GM12878 (cell line): Measurements from ENCODE around the gene LARGE1. TPM values are rescaled to one million over a fixed set of nuclear protein-coding genes. Genes with fewer than 3 reads are reported as not detected.

Source experiments
- ATAC-seq: fragments of 200-7000 bp; cut with Tn5 transposase; 3 replicates; pipeline ENCODE4 v1.9.1; 2020; ENCODE audit warnings: mild to moderate bottlenecking, moderate library complexity
- BruUV-seq: library from RNA; stranded (reverse); fragments of 400-500 nt; replicated peaks from 2 replicates; lab custom pipeline; 2021; lab: Mats Ljungman, UMichigan
- CTCF ChIA-PET: fragments of 300-600 bp; sonication (Branson Sonifier 250); formaldehyde crosslinking; extraction: SDS; loops from one replicate; lab custom pipeline; 2021; ENCODE audit warnings: inconsistent platforms; lab: Yijun Ruan, JAX
- POLR2A ChIA-PET: fragments of 350-600 bp; formaldehyde crosslinking; extraction: SDS; loops from one replicate; lab custom pipeline; 2021; ENCODE audit warnings: inconsistent platforms; lab: Charles Lee
- RAD21 ChIA-PET: fragments of 300-600 bp; sonication (Branson Sonifier 250); formaldehyde crosslinking; loops from one replicate; lab custom pipeline; 2023; ENCODE audit warnings: antibody characterized with exemption; ENCODE audit not compliant: unreplicated experiment; lab: Charles Lee
- SMC1A ChIA-PET: fragments of 300-600 bp; sonication (Branson Sonifier 250); formaldehyde crosslinking; loops from one replicate; lab custom pipeline; 2023; ENCODE audit not compliant: unreplicated experiment, uncharacterized antibody; lab: Charles Lee
- DNase-seq: peaks from one replicate; pipeline ENCODE4 v3.0.0-alpha.2; 2011; ENCODE audit warnings: low read depth, low spot score
- FAIRE-seq: peaks from 3 replicates; lab custom pipeline; 2011; peaks lifted over from hg19 to GRCh38; lab: Jason Lieb, UNC
- H2AFZ ChIP-seq: 2 replicates; pipeline ENCODE4 v1.6.0; 2011; ENCODE audit warnings: low read depth, low read length, control low read depth; ENCODE audit not compliant: control insufficient read depth
- H3K27ac ChIP-seq: 2 replicates; pipeline ENCODE4 v1.5.1; 2011; ENCODE audit warnings: control low read depth; ENCODE audit not compliant: control insufficient read depth, insufficient read depth
- H3K27me3 ChIP-seq, 2 experiments: replicated peaks in 1 of 2; 2 replicates each; pipeline versions ENCODE4 v1.6.0 to v1.6.1; 2011; ENCODE audit warnings: low read length in 1 of 2; ENCODE audit not compliant: control insufficient read depth in 2 of 2, insufficient read depth in 2 of 2
- H3K36me3 ChIP-seq, 2 experiments: 2 replicates each; pipeline ENCODE4 v1.5.1; 2011; ENCODE audit warnings: low read length in 1 of 2; ENCODE audit not compliant: control insufficient read depth in 2 of 2, insufficient read depth in 2 of 2
- H3K4me1 ChIP-seq: 2 replicates; pipeline ENCODE4 v1.6.1; 2011; ENCODE audit warnings: mild to moderate bottlenecking, low read length, moderate library complexity, mixed read lengths; ENCODE audit not compliant: control insufficient read depth, insufficient read depth
- H3K4me2 ChIP-seq: 2 replicates; pipeline ENCODE4 v1.6.0; 2011; ENCODE audit warnings: control low read depth; ENCODE audit not compliant: control insufficient read depth, insufficient read depth
- H3K4me3 ChIP-seq: fragments of 200-600 bp; sonication (generic); 2 replicates; pipeline ENCODE4 v1.5.1; 2016
- H3K79me2 ChIP-seq: 2 replicates; pipeline ENCODE4 v1.6.0; 2011; ENCODE audit warnings: low read length; ENCODE audit not compliant: control insufficient read depth, insufficient read depth
- H3K9ac ChIP-seq: 2 replicates; pipeline ENCODE4 v1.8.0; 2011; ENCODE audit warnings: low read length, control low read depth, mixed read lengths; ENCODE audit not compliant: control insufficient read depth, insufficient read depth
- H3K9me3 ChIP-seq: replicated peaks from 3 replicates; pipeline ENCODE4 v1.5.1; 2011; ENCODE audit warnings: mild to moderate bottlenecking, low read length; ENCODE audit not compliant: control insufficient read depth, insufficient read depth
- H4K20me1 ChIP-seq: 2 replicates; pipeline ENCODE4 v1.6.0; 2011; ENCODE audit not compliant: control insufficient read depth, insufficient read depth
- CBFB ChIP-seq: IDR thresholded peaks from 2 replicates; pipeline ENCODE4 v1.6.1; 2016; ENCODE audit warnings: antibody characterized with exemption, low read depth
- CREM ChIP-seq: IDR thresholded peaks from 2 replicates; pipeline ENCODE4 v1.6.1; 2014; ENCODE audit warnings: antibody characterized with exemption, low read depth
- DPF2 ChIP-seq: fragments of 450-650 bp; IDR thresholded peaks from 2 replicates; pipeline ENCODE4 v1.6.1; 2017; ENCODE audit warnings: mild to moderate bottlenecking
- EGR1 ChIP-seq, 2 experiments: IDR thresholded peaks; 1 replicate in 1 of 2; 2 replicates in 1 of 2; pipeline ENCODE4 v1.6.1; 2011 to 2012; ENCODE audit warnings: low read depth in 2 of 2, low read length in 2 of 2, borderline replicate concordance in 1 of 2, mild to moderate bottlenecking in 1 of 2, moderate library complexity in 1 of 2
- GABPA ChIP-seq: IDR thresholded peaks from 2 replicates; pipeline ENCODE4 v1.6.1; 2014; ENCODE audit warnings: antibody characterized with exemption, low read depth, mild to moderate bottlenecking, inconsistent platforms
- KDM1A ChIP-seq: fragments of 200-600 bp; sonication (generic); IDR thresholded peaks from 2 replicates; pipeline ENCODE4 v1.6.1; 2016; ENCODE audit warnings: borderline replicate concordance
- NFXL1 ChIP-seq: fragments of 450-650 bp; IDR thresholded peaks from 2 replicates; pipeline ENCODE4 v1.6.1; 2017; ENCODE audit warnings: antibody characterized with exemption, mild to moderate bottlenecking, borderline replicate concordance
- NR2C2 ChIP-seq: IDR thresholded peaks from 2 replicates; pipeline ENCODE4 v1.6.1; 2011; ENCODE audit warnings: borderline replicate concordance, low read depth; ENCODE audit not compliant: control insufficient read depth, insufficient read length
- PAX5 ChIP-seq: IDR thresholded peaks from 2 replicates; pipeline ENCODE4 v1.6.1; 2011; ENCODE audit warnings: low read depth, low read length, borderline replicate concordance
- POLR2AphosphoS5 ChIP-seq: IDR thresholded peaks from 2 replicates; pipeline ENCODE4 v1.6.1; 2011; ENCODE audit warnings: mild to moderate bottlenecking, low read length, inconsistent platforms
- POU2F2 ChIP-seq: IDR thresholded peaks from 3 replicates; pipeline ENCODE4 v1.6.1; 2011; ENCODE audit warnings: low read depth, mild to moderate bottlenecking, low read length, borderline replicate concordance
- SMAD5 ChIP-seq: IDR thresholded peaks from 2 replicates; pipeline ENCODE4 v1.6.1; 2016; ENCODE audit warnings: antibody characterized with exemption, low read depth
- SP1 ChIP-seq: IDR thresholded peaks from one replicate; pipeline ENCODE4 v1.6.1; 2011; ENCODE audit warnings: low read depth, low read length
- SPI1 ChIP-seq: IDR thresholded peaks from 2 replicates; pipeline ENCODE4 v1.6.1; 2011; ENCODE audit warnings: low read depth, mild to moderate bottlenecking, low read length, moderate library complexity, borderline replicate concordance; ENCODE audit not compliant: insufficient read depth
- ZNF274 ChIP-seq: IDR thresholded peaks from one replicate; pipeline ENCODE4 v1.8.0; 2011; ENCODE audit not compliant: insufficient read length, insufficient read depth
- WGBS: methylation state at CpG from one replicate; pipeline ENCODE4 v1.1.6; 2016; ENCODE audit warnings: low lambda C conversion rate; ENCODE audit not compliant: insufficient replicate concordance, insufficient coverage; ENCODE audit errors: missing lambda C conversion rate; 5-methylcytosine and 5-hydroxymethylcytosine counted together
- in situ Hi-C: fragments of 300-500 bp; cut with MboI; formaldehyde crosslinking; loops from 9 replicates; pipeline ENCODE4 v1.14.3; 2018; ENCODE audit warnings: mixed read lengths
- intact Hi-C: fragments of 100-400 bp; cut with micrococcal nuclease; formaldehyde crosslinking; loops from one replicate; pipeline ENCODE4 v1.14.2; 2022; ENCODE audit not compliant: unreplicated experiment
- polyA plus RNA-seq, 11 experiments: library from polyadenylated mRNA; depleted of rRNA in 4 of 11; unstranded in 6 of 11; stranded (reverse) in 5 of 11; fragments of >200 nt; fragmentation: Nextera tagmentation in 4 of 11; fragmentation: Illumina TruSeq in 1 of 11; extraction: Ambion mirVana in 4 of 11; extraction: Trizol in 1 of 11; gene quantifications; 1 replicate in 1 of 11; 2 replicates in 10 of 11; pipeline versions ENCODE4 v1.2.1 to v1.2.3, GENCODE V29; 2011 to 2016; ENCODE audit warnings: inconsistent platforms in 2 of 11, missing spikeins in 2 of 11, low read depth in 1 of 11
- total RNA-seq, 4 experiments: library from RNA; depleted of rRNA in 3 of 4; stranded (reverse); fragments of >200 nt in 3 of 4; fragmentation: Illumina TruSeq in 1 of 4; extraction: Trizol in 1 of 4; gene quantifications; 2 replicates each; pipeline versions ENCODE4 v1.2.1 to v1.2.3, GENCODE V29; 2013 to 2021

The LARGE1 gene
- total and polyA plus RNA-seq, 10 of the 15 experiments (the other 5 are each of a cell fraction or from before 2014, with no cell fraction given): 3.2 to 41.4 (median 17.3) TPM

DNA sequence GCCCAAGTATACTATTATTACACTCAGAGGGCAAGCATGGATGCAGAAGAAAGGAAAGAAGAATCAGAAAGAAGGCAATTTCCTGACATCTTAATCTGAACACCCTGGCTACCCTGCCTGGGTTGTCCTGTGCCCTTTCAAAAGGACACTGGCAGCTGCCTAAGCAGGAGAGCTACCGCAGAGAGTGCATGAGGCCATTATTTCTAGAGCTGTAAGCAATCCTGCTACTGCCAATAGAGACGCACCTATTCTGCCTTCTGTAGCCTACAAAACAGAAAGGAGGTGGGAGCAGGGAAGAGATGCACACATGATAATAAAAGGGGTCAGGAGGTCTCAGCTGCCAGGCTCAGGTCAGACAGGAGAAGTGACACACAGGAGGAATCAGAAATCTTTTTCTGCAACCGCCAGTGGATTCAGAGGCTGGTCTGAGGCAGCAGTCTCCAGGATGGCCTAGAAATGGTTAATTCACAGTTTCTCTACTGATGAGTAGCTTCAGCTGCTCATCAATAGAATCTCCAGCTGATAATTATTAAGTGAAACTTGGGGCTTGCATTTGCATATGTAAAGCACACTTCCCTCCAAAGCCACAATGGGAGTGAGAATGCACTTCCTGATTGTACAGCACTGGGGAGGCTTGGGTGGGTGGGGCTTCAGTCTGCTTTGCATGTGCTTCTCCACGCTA, 253.9 kb downstream of the LARGE1 start:
- no peaks in the 10 kb centered on the region; the same call in 2 of the 3 replicates for H3K9me3 ChIP-seq
- DNase-seq (peak; percentile 1), FAIRE-seq (no peak), ATAC-seq (peak; percentile 56)
- no TSS peak for BruUV-seq
- H3K4me3 ChIP-seq: no peak overlapping the region
- intact Hi-C loops (no loop called here), in situ Hi-C loops (no loop called here)
- SMC1A ChIA-PET: interaction anchor here (0.6 kb wide), 1 partner anchor 19 kb away, joined by 3 read pairs; no protein-coding TSS in a partner anchor
- RAD21 ChIA-PET: interaction anchor here (0.9 kb wide), 1 partner anchor 10 kb away, joined by 4 read pairs; no protein-coding TSS in a partner anchor
- H3K27ac ChIP-seq: no peak overlapping the region
- H2AFZ ChIP-seq: no peak overlapping the region
- H4K20me1 ChIP-seq: no peaks in the 10 kb centered on the region
- POLR2A ChIA-PET: no interaction called here
- TF ChIP-seq CREM (no peak), PAX5 (no peak), GABPA (no peak), NR2C2 (no peak), ZNF274 (no peak), POLR2AphosphoS5 (no peak), CBFB (no peak), SP1 (no peak), KDM1A (no peak), EGR1 (IDR thresholded peaks at IDR 0.05; ENCODE audit: borderline replicate concordance in 1 of 2, low read depth in 2 of 2, low read length in 2 of 2) (no peak), DPF2 (no peak), NFXL1 (no peak), SPI1 (peak; percentile 38; the same call in 1 of the 2 replicates), SMAD5 (no peak), POU2F2 (peak; percentile 71; the same call in 1 of the 3 replicates)
- H3K79me2 ChIP-seq: no peaks in the 10 kb centered on the region
- H3K9ac ChIP-seq: no peak overlapping the region
- CTCF ChIA-PET: no interaction called here
- 74% methylated on average over 4 of the region's 4 CpGs for WGBS
- no peak overlapping the region for H3K4me2 ChIP-seq
- H3K36me3 ChIP-seq: no peaks in the 10 kb centered on the region
- H3K4me1 ChIP-seq: peaks cover 4% of the 10 kb centered on the region; the same call in 1 of the 2 replicates
- H3K27me3 ChIP-seq: no peaks in the 10 kb centered on the region
